ENCODE data around the gene SHANK3.

The SHANK3 gene

DNA sequence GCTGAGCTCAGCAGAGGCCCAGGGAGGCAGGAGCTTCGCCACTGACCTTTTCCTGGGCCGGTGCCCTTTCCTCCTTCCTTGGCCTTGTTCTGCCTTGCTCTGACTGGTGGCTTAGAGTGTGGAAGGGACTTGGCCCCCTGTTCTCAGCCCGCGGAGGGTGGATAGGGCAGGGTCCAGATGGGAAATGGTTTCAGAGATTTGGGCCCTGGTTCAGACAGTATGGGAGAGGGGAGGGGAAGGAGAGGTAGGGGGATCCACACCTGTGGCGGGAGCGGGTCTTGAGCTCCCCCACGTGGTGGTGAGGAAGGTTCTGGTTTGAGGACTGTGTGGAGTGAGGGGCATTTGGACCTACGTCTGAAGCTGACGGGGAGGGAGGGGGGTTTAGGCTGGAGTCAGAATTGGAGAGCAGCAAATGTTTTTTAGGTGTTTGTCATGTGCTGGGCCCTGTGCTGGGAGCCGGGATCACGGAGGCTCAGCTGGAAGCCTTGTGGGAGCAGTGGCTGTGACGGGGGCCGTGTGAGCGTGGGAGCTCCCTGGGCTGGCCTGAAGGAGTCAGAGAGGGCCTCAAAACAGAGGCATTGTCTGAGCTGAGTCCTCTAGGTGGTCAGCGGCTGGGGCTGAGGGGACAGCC, 27.2 kb downstream of the SHANK3 start:
- no peak for DNase-seq (ENCODE audit: low read depth)

DNA sequence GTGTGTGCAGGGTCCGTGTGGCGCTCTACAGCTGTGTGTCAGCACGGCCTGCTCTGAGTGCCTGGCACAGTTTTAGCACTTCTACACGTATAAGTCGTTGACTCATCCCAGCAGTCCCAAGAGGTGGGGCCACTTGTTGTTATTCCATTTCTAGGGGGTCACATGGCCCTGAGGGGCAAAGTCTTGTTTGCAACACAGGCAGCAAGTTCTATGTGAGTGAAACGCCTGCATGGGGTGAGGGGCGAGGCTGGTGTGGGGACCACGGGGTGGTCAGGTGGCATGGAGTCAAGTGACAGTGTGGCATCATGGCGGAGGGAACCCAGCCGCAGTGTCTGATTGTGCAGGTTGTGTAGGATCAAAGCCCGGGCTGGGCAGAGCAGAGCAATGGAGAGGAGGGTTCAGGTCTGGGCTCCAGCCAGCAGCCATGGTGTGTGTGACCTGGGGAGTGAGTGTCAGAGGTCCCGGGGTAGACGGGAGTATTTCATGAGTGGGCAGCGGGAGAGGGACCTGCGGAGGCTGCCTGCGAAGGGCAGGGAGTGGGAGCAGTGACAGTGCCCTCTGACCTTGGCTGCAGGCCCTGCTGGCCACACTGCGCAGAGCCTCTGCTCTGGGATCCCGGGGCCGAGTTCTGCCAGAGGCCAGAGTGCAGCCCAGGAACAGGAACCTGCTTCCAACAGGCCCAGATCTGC, 27.9 kb downstream of the SHANK3 start:
- DNase-seq (ENCODE audit: low read depth), result no peak

DNA sequence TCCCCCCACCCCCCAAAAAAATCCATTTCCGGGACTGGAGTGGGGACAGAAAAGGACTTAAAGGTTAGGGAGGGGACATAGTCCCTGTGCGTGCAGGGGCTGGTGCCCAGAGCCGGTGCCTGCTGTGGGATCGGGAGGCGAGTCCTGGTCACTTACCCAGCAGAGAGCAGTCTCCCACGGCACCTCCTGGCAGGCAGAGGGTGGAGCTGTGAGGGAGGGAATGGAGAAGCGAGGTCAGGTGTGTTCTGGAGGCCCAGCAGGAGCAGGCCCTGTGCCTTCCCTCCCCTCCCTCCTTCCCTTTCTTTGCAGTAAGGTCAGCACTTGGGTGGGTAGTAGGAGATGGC, 28.4 kb downstream of the SHANK3 start:
- DNase-seq (ENCODE audit: low read depth), result no peak

DNA sequence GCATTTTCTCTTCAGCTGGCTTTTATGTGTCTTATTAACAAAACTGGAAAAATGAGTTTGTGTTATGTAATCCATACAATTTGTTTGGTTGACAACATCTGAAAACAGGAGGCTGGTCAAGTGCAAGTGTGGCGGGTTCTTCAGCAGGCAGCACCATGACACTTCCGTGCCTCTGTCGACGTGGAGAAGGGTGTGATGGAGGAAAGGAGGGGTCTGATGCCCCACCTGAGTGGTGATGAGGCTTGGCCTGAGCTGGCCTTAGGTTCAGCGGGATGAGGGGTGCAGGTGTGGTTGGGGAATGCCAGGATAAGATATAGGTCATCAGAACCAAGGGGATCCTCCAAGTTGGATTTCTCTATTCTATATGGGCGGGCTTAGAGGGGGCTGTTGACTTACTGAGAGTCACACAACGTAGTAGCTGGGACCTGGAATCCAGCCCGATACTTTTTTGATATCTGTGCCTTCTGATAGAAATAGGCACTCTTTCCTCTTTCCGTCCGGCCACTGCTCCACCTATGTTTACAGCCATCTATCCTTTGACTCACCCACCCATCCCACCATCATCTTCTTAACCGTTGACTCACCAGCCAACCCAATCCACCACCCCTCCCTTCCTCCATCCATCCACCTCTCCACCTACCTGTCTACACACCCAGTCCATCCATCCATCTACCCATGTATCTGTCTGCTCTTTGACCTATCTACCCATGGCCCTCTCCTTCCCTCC, 29.0 kb downstream of the SHANK3 start:
- DNase-seq (ENCODE audit: low read depth), result no peak

DNA sequence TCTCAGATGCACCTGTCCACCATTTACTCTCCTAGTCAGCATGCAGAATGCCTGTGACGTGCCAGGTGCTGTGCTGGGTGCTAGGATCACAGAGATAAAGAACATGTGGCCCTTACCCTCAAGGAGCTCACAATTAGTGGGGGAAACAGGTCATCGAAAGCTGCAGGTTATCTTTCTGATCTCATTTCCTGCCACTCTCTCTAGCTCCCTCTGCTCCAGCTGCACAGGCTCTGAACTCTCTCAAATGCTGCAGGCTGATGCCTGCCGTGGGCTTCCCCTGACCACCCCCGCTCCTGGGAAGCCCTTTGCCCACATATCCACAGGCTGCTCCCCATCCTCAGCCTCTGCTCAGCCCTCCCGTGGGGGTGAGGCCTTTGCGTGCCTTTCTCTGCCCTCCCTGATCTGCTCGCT, 29.6 kb downstream of the SHANK3 start:
- DNase-seq (ENCODE audit: low read depth), result no peak

DNA sequence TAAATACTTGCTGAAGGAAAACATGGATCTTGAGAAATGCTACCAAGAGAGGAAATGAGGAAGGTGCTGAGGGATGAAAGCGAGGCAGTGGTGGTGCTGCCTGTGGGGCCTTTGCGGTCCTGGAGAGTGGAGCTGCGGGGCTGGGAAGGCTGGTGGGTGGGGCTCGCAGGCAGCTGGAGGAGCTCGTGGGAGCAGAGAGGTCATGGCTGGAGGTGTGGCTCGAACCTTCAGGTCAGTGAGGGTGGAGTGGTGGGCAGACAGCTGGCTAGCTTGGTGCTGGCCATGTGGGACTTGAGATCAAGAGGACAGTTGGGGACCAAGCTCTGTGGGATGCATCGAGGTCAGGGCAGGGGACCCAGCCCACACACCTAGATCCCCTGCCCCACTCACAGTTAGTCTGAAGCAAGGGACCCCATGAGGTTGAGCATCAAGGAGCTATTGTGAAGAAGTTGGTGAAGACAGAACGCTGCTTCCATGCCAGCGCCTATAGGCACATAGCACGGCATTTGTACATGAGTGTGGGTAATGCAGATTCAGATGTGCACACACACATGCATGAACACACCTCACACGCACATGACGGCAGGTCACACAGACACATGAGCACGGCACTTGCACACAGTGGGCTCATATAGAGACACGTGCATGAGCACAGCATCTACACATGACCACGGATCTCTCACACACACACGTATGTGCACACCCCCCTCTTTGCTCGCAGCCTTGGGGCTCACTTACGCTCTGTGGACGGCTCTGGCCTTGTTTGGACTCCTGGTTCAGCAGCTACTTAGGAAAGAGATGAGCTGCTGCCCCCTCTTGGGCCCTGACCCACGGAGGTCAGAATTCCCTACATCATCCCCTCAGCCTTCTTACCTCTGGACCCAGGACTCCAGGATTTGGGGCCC, 30.4 kb downstream of the SHANK3 start:
- no peak for DNase-seq (ENCODE audit: low read depth)

DNA sequence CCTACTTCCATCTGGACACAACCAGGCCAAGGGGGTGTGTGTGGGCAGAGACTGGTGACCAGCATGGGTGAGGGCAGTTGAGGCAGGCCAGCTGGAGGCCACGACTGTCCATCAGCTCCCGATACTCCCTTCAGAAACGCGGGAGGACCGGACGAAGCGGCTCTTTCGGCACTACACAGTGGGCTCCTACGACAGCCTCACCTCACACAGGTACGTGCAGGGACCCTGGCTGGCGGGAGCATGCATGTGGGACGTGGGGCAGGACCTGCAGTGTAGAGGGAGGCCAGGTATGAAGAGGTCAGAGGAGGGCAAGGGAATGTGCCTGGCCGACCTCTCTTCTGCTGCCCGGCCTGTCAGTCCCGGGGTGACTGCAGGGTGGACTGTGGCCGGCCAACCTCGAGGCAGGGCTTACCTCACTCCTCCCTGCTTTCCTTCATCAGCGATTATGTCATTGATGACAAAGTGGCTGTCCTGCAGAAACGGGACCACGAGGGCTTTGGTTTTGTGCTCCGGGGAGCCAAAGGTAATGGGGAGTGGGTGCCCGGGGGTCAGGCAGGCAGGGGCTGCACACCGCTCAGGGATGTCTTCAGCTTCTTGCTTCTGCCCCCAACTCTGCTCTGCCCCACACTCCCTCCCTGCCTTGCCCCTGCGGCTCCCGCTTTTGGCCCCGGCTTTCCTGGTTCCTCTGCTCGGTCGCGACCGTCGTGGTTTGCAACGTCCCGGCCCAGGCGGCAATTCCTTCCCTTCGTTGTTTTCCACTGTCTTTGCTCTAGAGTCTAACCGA, 31.3 kb downstream of the SHANK3 start:
- no peak for DNase-seq (ENCODE audit: low read depth)

DNA sequence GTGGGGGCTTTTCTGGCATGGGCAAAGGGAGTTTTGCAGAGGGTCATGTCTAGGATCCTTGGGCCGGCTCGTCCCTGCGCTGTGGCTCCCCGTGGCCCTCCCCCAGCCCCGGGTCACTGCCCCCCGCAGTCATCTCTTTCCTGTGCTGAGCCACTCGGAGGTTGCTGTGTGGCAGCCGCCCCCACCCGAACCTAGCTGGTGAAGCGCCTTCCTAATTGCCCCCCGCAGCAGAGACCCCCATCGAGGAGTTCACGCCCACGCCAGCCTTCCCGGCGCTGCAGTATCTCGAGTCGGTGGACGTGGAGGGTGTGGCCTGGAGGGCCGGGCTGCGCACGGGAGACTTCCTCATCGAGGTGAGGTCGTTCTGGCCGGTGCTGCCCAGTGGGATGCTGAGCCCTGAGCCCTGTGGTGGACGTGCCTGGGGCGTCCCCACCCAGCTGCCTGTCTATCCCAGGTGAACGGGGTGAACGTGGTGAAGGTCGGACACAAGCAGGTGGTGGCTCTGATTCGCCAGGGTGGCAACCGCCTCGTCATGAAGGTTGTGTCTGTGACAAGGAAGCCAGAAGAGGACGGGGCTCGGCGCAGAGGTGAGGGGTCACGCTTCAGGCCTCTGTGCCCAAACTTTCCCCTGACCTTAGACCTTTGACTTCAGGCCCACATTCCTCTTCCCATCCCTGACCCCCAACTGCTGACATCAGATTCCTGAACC, 32.0 kb downstream of the SHANK3 start:
- DNase-seq (ENCODE audit: low read depth), result no peak

DNA sequence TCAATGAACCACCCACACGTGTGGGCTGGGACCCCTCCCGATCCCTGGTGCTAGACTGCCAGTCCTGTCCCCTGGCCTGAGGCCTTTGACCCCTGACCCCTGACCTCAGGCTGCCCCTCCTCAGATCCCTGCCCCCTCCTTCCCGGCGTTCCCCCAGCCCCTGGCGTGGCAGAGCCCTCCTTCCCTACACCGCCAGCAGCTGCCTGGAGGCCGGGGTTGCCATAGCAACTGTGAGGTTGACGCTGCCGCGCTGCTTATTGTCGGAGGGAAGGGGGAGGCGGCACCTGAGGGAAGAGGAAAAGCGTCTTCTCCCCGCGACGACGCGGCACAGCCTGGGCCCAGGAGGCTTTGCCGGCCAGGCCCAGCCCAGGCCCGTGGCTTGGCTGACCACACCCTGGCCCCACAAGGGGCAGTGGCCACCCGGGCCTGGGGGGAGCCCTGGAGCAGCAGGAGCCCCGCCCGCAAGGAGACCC, 32.6 kb downstream of the SHANK3 start:
- no peak for DNase-seq (ENCODE audit: low read depth)

DNA sequence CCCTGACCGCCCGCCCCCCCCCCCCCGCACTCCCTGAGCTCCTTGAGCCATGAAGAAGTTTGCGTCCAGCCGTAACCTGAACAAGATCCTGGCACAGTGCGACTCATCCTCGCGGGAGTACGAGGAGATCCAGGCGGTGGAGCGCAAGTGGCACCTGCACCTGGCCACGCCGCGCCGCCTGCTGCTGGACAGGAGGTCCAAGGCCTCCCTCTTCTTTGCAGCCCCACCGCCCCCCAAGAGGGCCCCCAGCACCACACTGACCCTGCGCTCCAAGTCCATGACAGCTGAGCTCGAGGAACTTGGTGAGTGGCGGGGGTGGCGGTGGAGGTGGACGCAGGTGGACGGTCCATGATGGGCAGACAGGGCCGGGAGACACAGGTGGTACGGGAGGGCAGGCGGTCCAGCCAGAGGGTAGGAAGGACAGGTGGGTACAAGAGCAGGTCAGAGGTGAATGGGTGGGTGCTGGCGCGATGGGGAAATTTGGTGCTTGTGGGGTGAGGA, 33.3 kb downstream of the SHANK3 start:
- no peak for DNase-seq (ENCODE audit: low read depth)

DNA sequence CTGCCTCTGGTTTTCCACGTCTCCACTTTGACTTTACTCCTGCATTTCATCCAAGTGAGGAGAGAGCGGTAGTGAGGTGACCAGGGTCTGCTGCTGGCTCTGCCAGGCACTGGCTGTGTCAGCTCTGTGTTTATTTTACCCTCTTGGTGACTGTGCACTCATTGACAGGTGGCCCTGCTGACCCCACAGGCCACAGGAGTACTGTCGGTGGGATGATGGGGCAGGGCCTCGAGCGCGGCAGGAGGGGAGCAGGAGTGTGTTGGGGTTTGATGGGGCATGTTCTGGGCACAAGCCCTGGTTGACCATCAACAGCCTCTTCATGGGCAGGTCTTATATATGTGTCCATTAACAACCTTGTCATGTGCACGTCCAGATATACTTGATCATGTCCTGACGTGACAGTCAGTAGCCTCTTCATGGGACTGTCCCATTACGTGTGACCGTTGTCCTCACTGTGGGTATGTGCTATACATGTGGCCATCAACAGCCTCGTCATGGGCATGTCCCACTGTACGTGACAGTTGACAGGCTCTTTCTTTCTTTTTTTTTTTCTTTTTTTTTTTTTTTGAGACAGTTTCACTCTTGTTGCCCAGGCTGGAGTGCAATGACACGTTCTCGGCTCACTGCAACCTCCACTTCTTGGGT, 34.0 kb downstream of the SHANK3 start:
- DNase-seq (ENCODE audit: low read depth), result no peak

DNA sequence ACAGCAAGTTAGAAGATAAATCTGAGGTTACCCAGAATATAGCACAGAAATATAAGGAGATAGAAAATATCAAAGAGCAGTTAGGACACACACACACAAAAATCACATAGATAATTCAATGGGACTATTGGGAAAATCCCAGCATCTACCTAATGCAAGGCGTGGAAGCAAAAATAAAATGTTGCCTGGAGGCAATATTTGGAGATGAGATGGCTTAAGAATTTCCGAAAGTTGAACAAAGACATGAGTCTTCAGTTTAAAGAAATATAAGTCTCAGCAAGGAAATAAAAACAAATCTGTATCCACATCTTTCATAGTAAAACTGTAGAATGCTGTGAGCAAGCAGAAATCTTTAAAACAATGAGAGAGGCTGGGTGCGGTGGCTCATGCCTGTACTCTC, 35.9 kb downstream of the SHANK3 start:
- no peak for DNase-seq (ENCODE audit: low read depth)

DNA sequence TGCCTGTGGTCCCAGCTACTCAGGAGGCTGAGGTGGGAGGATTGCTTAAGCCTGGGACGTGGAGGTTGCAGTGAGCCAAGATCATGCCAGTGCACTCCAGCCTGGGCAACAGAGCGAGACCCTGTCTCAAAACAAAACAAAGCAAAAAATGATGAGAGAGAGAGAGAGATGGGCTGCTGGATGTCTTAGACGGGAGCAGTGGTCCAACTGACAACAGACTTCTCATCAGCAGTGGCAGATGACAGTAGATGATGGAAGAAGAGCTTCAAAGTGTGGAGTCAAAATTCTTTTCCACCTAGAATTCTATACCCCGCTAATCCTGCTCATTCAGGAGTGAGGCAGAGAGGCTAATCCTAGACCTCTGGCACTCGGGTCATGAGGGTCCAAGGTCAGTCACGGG, 36.4 kb downstream of the SHANK3 start:
- no peak for DNase-seq (ENCODE audit: low read depth)

DNA sequence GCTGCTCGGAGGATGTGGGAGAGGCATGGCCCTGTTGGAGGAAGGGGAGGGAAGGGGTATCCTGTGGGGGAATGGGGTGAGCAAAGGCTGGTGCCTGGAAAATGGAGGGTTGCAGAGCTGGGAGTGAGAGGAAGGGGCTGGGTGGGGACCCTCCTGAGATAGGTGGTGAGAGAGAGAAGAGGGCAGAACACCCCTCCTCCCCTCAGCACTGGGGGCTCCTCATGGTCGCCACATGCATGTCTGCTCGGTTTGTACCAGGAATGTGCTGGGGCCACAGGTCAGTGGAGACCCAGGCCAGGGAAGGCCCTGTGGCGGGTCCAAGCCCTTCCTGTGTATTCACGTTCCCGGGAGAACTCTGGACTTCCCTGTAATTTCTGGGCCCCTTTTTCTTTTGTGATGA, 37.6 kb downstream of the SHANK3 start:
- DNase-seq (ENCODE audit: low read depth), result no peak

DNA sequence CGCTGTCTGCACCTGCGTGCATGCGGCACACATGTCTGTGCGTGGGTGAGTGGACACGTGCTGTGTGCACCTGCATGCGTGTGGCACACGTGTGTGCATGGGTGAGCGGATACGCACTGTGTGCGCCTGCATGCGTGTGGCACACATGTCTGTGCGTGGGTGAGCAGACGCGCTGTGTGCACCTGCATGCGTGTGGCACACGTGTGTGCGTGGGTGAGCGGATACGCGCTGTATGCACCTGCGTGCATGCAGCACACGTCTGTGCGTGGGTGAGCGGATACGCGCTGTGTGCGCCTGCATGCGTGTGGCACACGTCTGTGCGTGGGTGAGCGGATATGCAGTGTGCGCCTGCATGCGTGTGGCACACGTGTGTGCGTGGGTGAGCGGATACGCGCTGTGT, 38.3 kb downstream of the SHANK3 start:
- no peak for DNase-seq (ENCODE audit: low read depth)

DNA sequence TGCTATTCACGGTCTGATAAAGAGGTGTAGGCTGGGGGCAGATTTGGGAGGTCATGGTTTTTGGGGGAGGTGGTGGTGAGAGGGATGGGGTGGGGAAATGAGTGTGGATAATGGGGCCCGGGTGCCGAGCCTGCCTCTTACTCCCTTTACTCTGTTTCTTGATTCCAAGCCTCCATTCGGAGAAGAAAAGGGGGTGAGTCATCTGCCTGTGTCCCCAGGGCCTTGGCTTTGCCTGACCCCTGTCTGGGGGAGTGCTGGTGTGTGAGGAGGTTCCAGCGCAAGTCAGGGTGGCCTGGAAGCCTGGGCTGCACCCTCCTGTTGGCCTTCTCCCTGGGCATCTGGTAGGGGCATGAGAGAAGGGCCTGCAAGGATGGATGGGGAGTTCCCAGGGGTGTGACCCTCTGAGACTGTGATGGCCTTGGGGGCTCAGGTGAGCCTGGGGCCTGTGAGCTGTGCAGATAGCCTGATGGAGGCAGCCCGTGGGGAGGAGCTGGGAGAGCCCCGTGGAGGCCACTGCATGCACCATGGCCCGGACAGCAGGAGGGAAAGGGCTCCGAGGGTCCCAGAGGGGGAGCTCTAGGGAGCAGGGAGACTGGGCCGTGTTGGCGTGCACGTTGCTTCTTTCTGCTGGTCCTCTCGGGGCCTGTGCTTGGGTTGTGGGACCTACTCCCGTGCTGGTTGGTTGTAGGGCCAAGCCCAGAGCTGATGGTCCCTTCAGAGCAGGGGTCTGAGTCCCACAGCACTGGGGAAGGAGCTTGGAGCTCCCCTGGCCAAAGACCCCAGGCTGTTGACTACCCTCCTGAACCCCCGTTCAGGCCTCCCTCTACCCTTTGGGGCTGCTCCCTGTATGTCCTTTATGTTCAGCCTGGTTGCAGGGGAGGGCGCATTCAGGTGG, 39.1 kb downstream of the SHANK3 start:
- DNase-seq (ENCODE audit: low read depth), result no peak

DNA sequence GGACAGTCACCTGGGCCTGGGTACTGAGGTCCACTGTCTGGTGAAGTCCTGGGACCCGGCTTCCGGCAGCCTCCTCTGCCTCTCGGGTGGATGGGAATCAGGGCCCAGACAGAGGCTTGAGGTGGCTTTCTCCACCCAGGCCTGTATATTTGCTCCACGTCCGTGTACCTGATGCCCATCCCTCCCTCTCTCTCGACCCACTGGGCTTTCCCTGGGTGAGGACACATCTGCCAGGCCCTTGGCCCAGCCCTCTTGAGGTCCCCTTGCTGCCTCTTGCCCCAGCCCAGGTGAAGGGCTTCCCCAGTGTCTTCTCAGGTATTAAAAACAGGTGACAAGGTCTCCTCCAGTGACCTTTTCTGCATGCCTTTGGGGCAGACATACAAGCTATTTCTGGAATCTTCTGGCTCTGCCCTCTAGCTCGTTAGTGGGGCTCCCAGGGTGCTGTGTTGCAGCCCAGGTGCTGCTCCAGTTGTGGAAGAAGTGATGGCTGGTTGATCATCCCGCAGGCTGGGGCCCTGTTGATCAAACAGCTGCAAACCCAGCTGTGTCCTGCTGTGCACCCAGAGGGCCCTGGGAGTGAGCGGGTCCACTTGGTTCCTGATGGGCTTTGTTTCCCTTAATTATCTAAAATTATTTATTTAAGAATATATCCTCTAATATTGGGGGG, 39.9 kb downstream of the SHANK3 start:
- no peak for DNase-seq (ENCODE audit: low read depth)

DNA sequence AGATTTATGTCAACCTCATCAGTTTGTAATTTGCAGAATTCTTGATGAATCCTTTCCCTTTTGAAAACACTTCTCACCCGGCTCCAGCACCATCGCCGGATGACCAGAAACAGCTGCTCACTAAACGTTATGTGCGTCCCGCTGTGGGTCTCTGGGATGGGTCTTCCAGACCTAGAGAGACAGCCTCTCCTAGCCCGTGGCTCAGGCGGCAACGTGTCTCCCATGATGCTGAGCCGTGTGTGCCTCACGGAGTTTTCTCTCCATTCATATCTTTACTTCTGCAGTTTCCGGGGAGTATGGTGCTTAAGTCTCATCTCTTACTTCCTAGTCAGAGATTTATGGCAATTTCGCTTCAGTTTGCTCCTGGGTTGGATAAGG, 40.4 kb downstream of the SHANK3 start:
- DNase-seq (ENCODE audit: low read depth), result no peak

Measured in fibroblast of gingiva (primary cell).